ENCODE measurements around the gene CNOT3.

CNOT3 gene

GRCh38 chr19:54204767-54205468 is 67.4 kb downstream of the CNOT3 start:
- TF ChIP-seq ZNF70 (CRISPR knock-in tag; IDR thresholded peaks at IDR 0.05) (no peak), PPARA (CRISPR knock-in tag; IDR thresholded peaks at IDR 0.05; ENCODE audit: borderline replicate concordance) (no peak), ARNTL (CRISPR knock-in tag; IDR thresholded peaks at IDR 0.05; ENCODE audit: borderline replicate concordance, low read depth) (no peak), TOX (CRISPR knock-in tag; IDR thresholded peaks at IDR 0.05; ENCODE audit: borderline replicate concordance) (no peak)
- no peak for ATAC-seq

Measured in SK-N-SH treated with all-trans-retinoic acid at 6 μM for 48 hours (cell line).